Activated naive CD8-positive, alpha-beta T cell (primary cell): ENCODE results near the gene RAB28.

ENCODE experiments used
- H3K27ac Mint-ChIP-seq: one replicate; pipeline ENCODE4 v1.8.0; 2021; ENCODE audit warnings: mixed read lengths
- H3K27me3 Mint-ChIP-seq: one replicate; pipeline ENCODE4 v1.8.0; 2021; ENCODE audit warnings: mixed read lengths
- H3K36me3 Mint-ChIP-seq: one replicate; pipeline ENCODE4 v1.8.0; 2021; ENCODE audit warnings: mixed read lengths
- H3K4me1 Mint-ChIP-seq: one replicate; pipeline ENCODE4 v1.8.0; 2021; ENCODE audit warnings: low read depth, mixed read lengths
- H3K4me3 Mint-ChIP-seq: one replicate; pipeline ENCODE4 v1.8.0; 2021; ENCODE audit warnings: mild to moderate bottlenecking, mixed read lengths
- H3K9me3 Mint-ChIP-seq: one replicate; pipeline ENCODE4 v1.8.0; 2021; ENCODE audit warnings: low read depth, mixed read lengths

Gene RAB28

DNA sequence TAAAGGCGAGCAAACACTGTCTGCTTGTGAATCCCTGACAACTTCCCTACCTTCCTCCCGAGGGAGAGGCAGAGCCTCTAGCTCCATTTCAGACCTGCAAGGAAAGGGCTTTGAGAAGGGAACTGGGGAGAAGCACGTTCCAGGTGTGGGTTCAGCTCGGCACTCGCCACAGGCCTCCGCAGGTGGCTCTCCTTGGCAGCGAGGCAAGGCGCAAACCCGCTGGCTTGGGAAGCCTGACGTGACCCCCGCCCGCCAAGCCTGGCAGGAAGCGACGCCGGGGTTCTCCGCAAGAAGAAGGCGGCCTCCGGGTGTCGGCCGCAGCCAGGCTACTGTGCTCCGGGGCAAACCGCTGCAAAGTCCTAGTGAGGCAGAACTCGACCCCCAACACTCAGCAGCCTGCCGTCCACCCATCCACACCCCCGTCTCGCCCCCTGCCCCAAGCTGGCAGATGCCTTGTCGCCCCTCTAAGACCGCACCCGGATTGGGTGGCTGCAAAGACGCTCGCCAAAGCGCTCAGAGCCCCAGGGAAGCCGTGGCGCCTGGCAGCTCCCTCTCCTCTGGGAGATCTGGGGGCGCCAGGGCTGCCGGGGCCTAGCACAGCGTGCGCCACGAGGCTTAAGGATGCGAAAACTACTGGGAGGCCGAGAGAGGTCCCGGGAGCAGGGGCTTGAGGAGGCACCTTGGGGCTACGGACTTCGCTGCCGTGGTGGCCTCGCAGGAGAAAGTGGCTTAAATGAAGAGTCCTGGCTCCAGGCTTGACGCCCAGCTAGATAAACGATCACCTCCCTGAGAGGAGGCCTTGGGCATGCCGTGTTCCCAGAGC lies 38.4 kb upstream of the RAB28 start:
- Mint-ChIP-seq H3K4me1 (peaks cover 13% of the 10 kb centered on the region), H3K4me3 (peak overlapping the region; percentile 57), H3K27ac (no peak overlapping the region), H3K27me3 (peaks cover 43% of the 10 kb centered on the region), H3K9me3 (no peaks in the 10 kb centered on the region), H3K36me3 (no peaks in the 10 kb centered on the region)

DNA sequence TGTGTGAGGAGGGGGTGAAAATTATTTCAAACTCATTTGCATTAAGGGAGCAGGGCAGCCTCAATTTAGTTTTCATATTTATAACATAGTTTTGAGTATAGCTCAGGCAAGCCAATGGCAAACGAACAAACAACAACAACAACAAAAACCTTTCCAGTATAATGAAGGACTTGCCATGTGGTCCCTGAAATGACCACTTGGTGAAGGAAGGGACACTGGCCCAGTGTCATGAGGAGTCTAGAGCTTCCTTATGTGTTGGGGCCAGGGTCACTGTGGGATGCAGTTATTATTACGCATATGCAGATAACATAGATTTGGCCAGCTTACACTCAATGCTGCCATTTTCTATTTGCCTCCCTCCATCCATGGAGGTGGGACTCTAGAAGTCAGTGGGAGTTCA lies 36.9 kb upstream of the RAB28 start:
- Mint-ChIP-seq H3K27me3 (peaks cover 36% of the 10 kb centered on the region), H3K9me3 (no peaks in the 10 kb centered on the region), H3K27ac (no peak overlapping the region), H3K4me3 (no peak overlapping the region), H3K4me1 (peaks cover 9% of the 10 kb centered on the region), H3K36me3 (no peaks in the 10 kb centered on the region)

DNA sequence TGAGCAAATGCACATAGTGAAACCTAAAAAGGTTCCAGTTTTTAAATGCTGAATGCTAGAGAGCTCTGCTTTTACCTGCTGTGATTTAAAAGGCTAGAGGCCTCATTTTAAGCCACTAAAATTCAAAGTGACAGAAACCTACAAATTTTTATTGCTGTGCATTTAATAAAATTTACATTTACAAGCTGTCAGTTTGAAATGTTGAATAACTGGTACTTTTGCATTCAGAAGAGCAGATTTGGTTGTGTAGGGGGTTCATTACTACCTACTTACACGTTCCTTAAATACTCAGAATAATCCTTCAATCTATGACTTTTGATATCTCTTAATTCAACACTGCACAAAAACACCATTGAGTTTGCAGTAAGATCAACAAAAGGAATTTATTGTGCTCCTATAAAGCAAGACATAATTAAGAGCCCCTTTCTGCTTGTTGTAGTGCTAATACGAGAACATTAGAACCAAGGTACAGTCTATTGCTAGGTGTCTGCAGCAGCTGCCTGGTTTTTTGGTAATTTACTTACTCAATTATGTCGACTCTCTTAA lies 32.2 kb upstream of the RAB28 start:
- H3K36me3 Mint-ChIP-seq, result no peaks in the 10 kb centered on the region
- H3K4me3 Mint-ChIP-seq, result no peak overlapping the region
- no peak overlapping the region for H3K27ac Mint-ChIP-seq
- H3K4me1 Mint-ChIP-seq, result no peaks in the 10 kb centered on the region
- no peaks in the 10 kb centered on the region for H3K9me3 Mint-ChIP-seq
- peaks cover 20% of the 10 kb centered on the region for H3K27me3 Mint-ChIP-seq

DNA sequence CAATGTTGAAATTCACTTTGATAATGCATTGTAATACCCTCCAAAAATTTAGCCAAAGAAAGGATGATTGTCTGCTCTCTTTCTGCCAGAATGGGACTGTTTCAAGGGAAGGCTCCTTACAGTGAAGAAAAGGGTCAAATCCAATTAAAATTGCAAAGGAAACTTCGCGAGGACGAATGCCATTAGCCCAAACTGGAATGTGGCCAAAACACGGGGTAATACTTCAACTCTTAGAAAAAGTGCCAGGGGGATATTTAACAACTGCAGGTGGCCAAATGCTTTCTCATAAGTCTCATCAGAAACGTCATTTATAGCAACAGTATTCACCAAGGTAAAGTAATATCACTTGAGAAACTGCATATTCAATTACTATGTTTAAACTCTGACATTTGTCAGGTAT lies 31.1 kb upstream of the RAB28 start:
- H3K36me3 Mint-ChIP-seq, result no peaks in the 10 kb centered on the region
- no peaks in the 10 kb centered on the region for H3K9me3 Mint-ChIP-seq
- H3K27me3 Mint-ChIP-seq, result peaks cover 16% of the 10 kb centered on the region
- no peaks in the 10 kb centered on the region for H3K4me1 Mint-ChIP-seq
- no peak overlapping the region for H3K27ac Mint-ChIP-seq
- no peak overlapping the region for H3K4me3 Mint-ChIP-seq

DNA sequence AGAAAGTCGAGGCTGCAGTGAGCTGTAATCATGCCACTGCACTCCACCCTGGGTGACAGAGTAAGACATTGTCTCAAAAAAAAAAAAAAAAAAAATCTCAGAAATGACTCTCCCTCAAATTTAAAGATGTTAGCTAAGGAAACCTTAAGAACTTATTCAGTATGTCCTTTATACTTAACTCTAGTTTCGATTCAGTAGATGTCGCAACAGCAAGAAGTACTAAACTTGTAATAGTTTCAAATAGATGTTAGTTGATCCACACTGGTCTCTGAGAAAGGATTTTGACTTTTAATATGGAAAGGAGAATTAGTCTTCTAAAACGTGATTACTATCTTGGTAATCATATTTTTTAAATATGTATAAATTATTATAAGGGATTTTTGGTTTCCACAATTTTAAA lies 30.6 kb upstream of the RAB28 start:
- peaks cover 13% of the 10 kb centered on the region for H3K27me3 Mint-ChIP-seq
- H3K4me3 Mint-ChIP-seq, result no peak overlapping the region
- no peaks in the 10 kb centered on the region for H3K36me3 Mint-ChIP-seq
- H3K4me1 Mint-ChIP-seq, result no peaks in the 10 kb centered on the region
- no peaks in the 10 kb centered on the region for H3K9me3 Mint-ChIP-seq
- H3K27ac Mint-ChIP-seq, result no peak overlapping the region

DNA sequence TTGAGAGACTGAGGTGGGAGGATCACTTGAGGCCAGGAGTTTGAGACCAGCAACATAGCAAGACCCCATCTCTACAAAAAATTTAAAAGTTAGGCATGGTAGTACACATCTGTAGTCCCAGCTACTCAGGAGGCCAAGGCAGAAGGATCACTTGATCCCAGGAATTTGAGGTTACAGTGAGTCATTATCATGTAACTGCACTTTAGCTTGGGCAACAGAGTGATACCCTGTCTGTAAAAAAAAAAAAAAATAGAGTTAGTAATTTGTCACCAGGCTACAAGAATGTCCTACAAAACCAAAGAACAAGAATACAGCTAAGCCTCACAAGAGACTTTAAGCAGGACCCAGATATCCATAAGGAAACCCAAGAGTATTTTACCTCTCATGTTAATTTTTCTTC lies 27.0 kb upstream of the RAB28 start:
- H3K4me3 Mint-ChIP-seq, result no peak overlapping the region
- H3K36me3 Mint-ChIP-seq, result peaks cover 2% of the 10 kb centered on the region
- no peaks in the 10 kb centered on the region for H3K9me3 Mint-ChIP-seq
- H3K27me3 Mint-ChIP-seq, result peaks cover 15% of the 10 kb centered on the region
- no peaks in the 10 kb centered on the region for H3K4me1 Mint-ChIP-seq
- H3K27ac Mint-ChIP-seq, result no peak overlapping the region

DNA sequence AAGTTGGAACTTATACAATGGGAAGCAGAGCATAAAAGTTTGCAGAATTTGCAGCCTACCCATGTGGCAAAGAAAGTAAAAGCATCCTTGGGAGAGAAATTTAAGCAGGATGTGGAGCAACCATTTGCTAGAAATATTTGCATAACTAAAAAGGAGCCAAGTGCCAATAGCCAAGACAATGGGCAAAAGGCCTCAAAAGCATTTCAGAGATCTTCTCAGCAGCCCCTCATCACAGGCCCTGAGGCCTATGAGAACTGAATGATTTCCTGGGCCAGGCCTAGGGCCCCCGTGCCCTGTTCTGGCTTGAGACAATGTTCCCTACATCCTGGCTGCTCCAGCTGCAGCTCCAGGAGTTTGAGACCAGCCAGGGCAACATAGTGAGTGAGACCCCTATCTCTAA lies 25.3 kb upstream of the RAB28 start:
- H3K27me3 Mint-ChIP-seq, result peaks cover 11% of the 10 kb centered on the region
- H3K9me3 Mint-ChIP-seq, result no peaks in the 10 kb centered on the region
- H3K4me1 Mint-ChIP-seq, result no peaks in the 10 kb centered on the region
- H3K36me3 Mint-ChIP-seq, result peaks cover 2% of the 10 kb centered on the region
- no peak overlapping the region for H3K27ac Mint-ChIP-seq
- no peak overlapping the region for H3K4me3 Mint-ChIP-seq

DNA sequence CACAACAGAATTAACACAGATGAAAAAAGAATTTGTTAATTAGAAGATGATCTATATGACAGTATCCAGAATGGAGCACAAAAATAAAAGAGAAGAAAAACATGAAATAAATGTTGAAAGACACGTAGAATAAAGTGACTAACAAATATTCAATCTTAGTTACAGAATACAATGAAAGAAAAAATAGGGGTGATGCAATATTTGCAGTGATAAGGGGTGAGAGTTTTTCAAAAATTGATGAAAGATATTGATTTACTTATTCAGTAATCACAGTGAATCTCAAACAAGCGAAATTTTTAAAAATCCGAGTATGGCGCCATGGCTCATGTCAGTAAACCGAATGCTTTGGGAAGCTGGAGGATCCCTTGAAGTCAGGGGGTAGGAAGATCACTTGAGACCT lies 20.2 kb upstream of the RAB28 start:
- no peaks in the 10 kb centered on the region for H3K9me3 Mint-ChIP-seq
- peaks cover 12% of the 10 kb centered on the region for H3K27me3 Mint-ChIP-seq
- no peak overlapping the region for H3K4me3 Mint-ChIP-seq
- H3K4me1 Mint-ChIP-seq, result no peaks in the 10 kb centered on the region
- peaks cover 2% of the 10 kb centered on the region for H3K36me3 Mint-ChIP-seq
- no peak overlapping the region for H3K27ac Mint-ChIP-seq

DNA sequence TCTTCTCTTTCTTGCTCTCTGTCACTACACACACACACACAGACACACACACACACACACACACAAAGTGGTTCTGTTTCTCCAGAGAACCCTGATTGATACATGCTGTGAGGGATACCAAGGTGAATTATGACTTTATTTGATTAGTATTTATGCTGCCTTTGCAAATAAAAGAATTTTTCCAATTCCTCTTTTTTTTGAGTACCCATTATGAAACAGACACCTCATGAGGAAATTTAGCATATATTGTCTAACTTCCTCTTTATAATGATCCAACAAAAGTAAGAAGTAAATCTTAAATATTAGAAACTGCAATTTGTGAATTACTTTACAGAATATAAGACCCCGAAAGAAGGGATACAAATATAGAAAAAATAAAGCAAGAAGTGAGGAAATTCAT lies 14.3 kb upstream of the RAB28 start:
- Mint-ChIP-seq H3K27ac (no peak overlapping the region), H3K4me1 (no peaks in the 10 kb centered on the region), H3K9me3 (no peaks in the 10 kb centered on the region), H3K36me3 (no peaks in the 10 kb centered on the region), H3K4me3 (no peak overlapping the region), H3K27me3 (peaks cover 26% of the 10 kb centered on the region)

DNA sequence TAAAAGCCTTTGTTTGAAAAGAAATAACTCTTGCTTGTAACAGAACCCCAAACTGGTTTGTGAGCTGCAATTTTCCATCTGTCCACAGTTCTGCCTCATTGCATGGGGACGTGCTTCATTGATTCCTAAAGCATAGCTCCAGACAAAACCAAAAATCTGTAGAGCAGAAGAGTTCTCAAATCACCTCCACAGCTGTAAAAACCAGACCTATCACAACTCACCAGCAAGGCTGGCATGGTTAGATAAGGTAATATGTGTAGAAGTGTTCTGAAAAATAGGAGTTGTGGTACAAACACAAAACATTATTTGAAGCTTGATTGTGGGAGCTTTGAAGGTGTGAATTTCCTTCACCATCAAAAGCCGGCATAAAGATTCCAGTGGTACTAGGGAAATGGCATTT lies 12.5 kb upstream of the RAB28 start:
- Mint-ChIP-seq H3K27ac (no peak overlapping the region), H3K9me3 (no peaks in the 10 kb centered on the region), H3K27me3 (peaks cover 23% of the 10 kb centered on the region), H3K36me3 (no peaks in the 10 kb centered on the region), H3K4me1 (no peaks in the 10 kb centered on the region), H3K4me3 (no peak overlapping the region)

DNA sequence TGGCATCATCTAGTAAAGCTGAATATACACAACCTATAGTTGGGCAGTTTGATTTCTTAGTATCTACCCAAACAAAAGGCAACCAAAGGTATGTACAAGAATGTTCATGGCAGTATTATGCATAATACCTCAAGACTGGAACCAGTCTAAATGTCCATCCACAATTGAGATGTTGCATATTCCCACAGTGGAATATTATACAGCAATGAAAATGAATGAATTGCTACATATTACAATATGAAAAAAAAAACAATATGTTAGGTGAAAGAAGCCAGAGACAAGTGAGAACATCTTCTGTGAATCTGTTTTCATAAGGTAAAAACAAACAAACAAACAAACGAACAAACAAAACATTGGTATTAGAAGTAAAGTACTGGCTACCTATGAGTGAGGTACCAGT lies 11.6 kb upstream of the RAB28 start:
- Mint-ChIP-seq H3K36me3 (no peaks in the 10 kb centered on the region), H3K9me3 (no peaks in the 10 kb centered on the region), H3K4me1 (no peaks in the 10 kb centered on the region), H3K4me3 (no peak overlapping the region), H3K27ac (no peak overlapping the region), H3K27me3 (peaks cover 21% of the 10 kb centered on the region)

DNA sequence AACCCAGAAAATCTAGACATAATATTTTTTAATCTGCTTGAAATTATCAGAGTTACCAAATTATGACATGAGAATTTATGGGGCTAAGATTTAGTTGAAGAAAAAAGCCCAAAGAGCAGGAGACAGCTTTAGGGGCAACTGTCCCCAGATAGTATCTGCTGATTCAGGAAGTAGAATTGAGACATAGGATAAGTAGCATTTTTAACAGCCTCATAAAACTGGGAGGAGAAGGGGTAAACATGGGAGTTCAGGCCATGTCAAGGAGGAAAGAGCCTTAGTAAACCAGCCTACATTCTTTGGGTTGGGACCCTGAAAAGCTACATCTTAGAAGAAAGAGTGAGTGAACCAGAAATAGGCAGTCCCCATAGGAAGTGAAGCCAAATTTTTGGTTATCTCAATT lies 9.7 kb upstream of the RAB28 start:
- Mint-ChIP-seq H3K9me3 (no peaks in the 10 kb centered on the region), H3K36me3 (no peaks in the 10 kb centered on the region), H3K27me3 (peaks cover 22% of the 10 kb centered on the region), H3K4me1 (no peaks in the 10 kb centered on the region), H3K27ac (no peak overlapping the region), H3K4me3 (no peak overlapping the region)

DNA sequence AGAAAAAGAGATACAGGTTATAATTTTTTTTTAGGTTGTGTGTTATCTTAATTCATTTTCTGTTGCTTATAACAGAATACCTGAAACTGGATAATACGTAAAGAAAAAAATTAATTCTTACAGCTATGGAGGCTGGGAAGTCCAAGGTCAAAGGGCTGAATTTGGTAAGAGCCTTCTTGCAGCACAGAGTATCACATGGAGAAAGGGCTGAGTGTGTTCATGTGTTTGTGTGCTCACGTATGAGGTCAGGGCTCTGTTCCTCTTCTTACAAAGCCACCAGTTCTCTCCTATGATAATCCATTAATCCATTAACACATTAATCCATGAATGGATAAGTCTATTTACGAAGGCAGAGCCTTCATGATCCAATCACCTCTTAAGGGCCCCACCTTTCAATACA lies 8.6 kb upstream of the RAB28 start:
- H3K27ac Mint-ChIP-seq, result no peak overlapping the region
- no peaks in the 10 kb centered on the region for H3K36me3 Mint-ChIP-seq
- H3K4me1 Mint-ChIP-seq, result no peaks in the 10 kb centered on the region
- no peak overlapping the region for H3K4me3 Mint-ChIP-seq
- H3K9me3 Mint-ChIP-seq, result no peaks in the 10 kb centered on the region
- peaks cover 24% of the 10 kb centered on the region for H3K27me3 Mint-ChIP-seq

DNA sequence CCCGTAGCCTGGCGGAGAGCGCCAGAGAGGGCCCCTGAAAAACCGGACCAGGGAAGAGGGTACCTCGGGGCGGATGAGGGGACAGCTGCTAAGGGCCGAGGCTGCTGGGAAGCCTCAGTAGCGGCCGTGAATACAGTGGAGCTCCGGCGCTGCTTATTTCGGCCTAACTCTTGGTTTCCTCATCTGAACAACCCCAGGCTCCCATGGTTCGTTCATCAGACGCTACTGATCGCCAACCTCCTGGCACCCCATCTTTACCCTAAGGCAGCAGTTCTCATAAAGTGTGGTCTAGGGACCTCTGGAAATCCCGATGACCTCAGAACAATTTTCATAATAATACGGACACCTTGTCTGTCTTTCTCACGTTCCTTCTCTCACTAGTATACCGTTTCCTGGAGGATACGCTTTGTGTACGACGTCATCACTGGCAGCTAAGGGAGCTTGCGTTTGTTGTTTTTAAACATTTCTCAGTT lies 645 bp upstream of the RAB28 start:
- peaks cover 38% of the 10 kb centered on the region for H3K4me1 Mint-ChIP-seq
- H3K9me3 Mint-ChIP-seq, result no peaks in the 10 kb centered on the region
- peak overlapping the region; percentile 89 for H3K27ac Mint-ChIP-seq
- peaks cover 2% of the 10 kb centered on the region for H3K27me3 Mint-ChIP-seq
- peak overlapping the region; percentile 96 for H3K4me3 Mint-ChIP-seq
- no peaks in the 10 kb centered on the region for H3K36me3 Mint-ChIP-seq

DNA sequence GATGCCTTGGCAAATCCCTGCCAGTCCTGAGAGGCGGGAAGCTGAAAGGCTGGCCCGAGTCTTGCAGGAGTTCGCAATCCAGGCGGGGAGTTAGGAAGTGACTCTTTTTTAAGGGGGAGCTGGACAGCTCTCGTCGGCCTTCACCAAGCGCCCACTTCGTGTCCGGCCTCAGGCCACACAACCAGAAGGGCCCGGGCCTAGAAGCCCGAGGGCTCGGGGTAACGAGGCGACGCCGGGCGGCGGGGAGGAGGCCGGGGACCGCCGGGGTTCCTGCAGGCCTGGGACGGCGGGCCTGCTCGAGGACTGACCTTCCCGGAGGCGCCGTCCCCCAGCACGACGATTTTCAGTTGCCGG lies 395 bp downstream of the RAB28 start:
- H3K27ac Mint-ChIP-seq, result peak overlapping the region; percentile 88
- H3K4me1 Mint-ChIP-seq, result peaks cover 40% of the 10 kb centered on the region
- H3K9me3 Mint-ChIP-seq, result no peaks in the 10 kb centered on the region
- peaks cover 2% of the 10 kb centered on the region for H3K27me3 Mint-ChIP-seq
- H3K4me3 Mint-ChIP-seq, result peak overlapping the region; percentile 96
- H3K36me3 Mint-ChIP-seq, result no peaks in the 10 kb centered on the region
